ENCODE results near the gene LPP.

The LPP gene

DNA sequence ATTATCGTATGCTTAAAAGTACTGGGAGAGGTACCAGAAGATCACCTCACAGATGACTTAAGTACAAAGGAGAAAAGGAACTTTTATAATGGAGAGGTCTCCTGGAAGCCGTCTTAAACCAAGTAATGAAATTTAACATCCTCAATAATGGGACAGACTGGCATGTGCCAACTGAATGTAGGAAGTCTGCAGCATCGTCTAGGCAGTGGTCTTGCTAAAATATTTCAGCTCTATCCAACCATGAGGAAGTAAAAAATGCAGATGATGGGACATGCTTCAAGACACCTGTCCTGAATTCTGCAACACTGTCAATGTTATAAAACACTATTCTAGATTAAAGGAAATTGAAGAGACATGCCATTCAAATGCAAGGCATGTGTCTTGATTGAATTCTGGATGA, 559.0 kb downstream of the LPP start:
- Histone ChIP-seq H3K27ac (ENCODE audit: low read depth, low read length) (no peak overlapping the region), H3K4me1 (ENCODE audit: control insufficient read depth, insufficient read depth, low read length) (0 out of 2 replicates have a peak, but pooled peaks cover 4% of the 10 kb centered on the region), H3K9me3 (ENCODE audit: control insufficient read depth, insufficient read depth, low read depth, low read length) (no peaks in the 10 kb centered on the region), H3K27me3 (ENCODE audit: control insufficient read depth, insufficient read depth, low read length) (no peaks in the 10 kb centered on the region), H3K36me3 (ENCODE audit: control insufficient read depth, insufficient read depth, low read length) (no peaks in the 10 kb centered on the region), H3K4me3 (ENCODE audit: low read depth, low read length) (no peak overlapping the region), H3K9ac (ENCODE audit: low read length) (no peak overlapping the region)

DNA sequence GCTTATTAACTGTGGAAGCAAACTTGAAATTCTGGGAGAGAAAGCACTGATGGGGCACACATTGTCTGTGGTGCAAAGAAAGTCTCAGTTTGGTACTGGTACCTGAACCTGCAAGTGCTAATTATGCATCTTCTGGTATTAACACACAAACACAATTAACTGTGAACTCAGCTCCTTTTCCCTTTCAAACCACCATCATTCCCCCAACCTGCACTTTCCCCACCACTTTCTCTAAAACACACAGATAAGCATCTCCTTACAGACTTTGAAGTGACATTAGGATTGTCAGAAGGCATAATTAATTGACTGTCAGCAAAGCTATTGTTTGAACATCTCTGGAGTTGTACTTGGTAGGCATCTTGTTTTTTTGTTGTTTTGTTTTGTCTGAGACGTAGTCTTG, 565.6 kb downstream of the LPP start:
- Histone ChIP-seq H3K4me3 (ENCODE audit: low read depth, low read length) (no peak overlapping the region), H3K36me3 (ENCODE audit: control insufficient read depth, insufficient read depth, low read length) (no peaks in the 10 kb centered on the region), H3K27ac (ENCODE audit: low read depth, low read length) (no peak overlapping the region)

DNA sequence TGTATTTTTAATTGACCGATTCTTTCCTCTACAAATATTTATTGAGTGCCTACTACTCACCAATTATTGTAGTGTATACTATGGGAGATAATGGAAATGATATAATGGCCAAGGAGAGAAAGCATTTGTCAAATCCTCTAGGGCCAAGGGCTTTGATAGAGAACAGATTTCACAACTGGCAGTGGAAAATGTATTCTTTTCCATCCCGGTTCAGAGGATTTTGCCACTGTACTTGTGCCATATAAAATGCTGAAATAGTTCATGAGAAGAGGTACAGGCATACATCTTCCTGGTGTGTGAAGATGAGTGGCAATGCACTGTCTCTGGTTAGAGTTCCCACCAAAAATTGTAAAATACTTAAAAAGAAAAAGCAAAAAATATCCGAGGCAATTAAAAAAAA, 566.3 kb downstream of the LPP start:
- Histone ChIP-seq H3K4me1 (ENCODE audit: control insufficient read depth, insufficient read depth, low read length) (0 out of 2 replicates have a peak, but pooled peaks cover 4% of the 10 kb centered on the region), H3K9ac (ENCODE audit: low read length) (no peak overlapping the region), H3K36me3 (ENCODE audit: control insufficient read depth, insufficient read depth, low read length) (no peaks in the 10 kb centered on the region), H3K27me3 (ENCODE audit: control insufficient read depth, insufficient read depth, low read length) (no peaks in the 10 kb centered on the region), H3K4me3 (ENCODE audit: low read depth, low read length) (no peak overlapping the region), H3K27ac (ENCODE audit: low read depth, low read length) (no peak overlapping the region), H3K9me3 (ENCODE audit: control insufficient read depth, insufficient read depth, low read depth, low read length) (no peaks in the 10 kb centered on the region)

More for the DNA sequence above, 565.6 kb downstream of the LPP start:
- 0 out of 2 replicates have a peak, but pooled peaks cover 4% of the 10 kb centered on the region for H3K4me1 ChIP-seq (ENCODE audit: control insufficient read depth, insufficient read depth, low read length)
- H3K9ac ChIP-seq (ENCODE audit: low read length), result no peak overlapping the region
- H3K9me3 ChIP-seq (ENCODE audit: control insufficient read depth, insufficient read depth, low read depth, low read length), result no peaks in the 10 kb centered on the region
- no peaks in the 10 kb centered on the region for H3K27me3 ChIP-seq (ENCODE audit: control insufficient read depth, insufficient read depth, low read length)

DNA sequence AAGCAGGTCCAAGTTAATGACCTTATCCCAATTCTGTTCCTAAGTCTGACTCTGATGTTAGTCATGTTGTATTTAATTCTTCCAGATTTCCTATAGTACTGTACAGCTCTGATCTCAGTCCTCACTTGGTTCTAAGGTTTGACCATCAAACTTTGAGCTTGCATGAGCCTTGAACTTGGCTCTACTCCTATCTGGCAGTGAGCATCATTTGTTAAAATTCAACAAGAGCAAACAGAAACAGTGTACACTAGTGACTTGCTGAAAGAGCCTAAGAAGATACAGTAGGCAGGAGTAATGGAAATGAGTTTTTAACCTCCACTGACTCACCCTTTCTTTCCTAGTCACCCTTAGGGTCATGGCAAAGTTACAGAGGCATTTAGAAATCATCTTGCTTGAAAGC, 566.7 kb downstream of the LPP start:
- Histone ChIP-seq H3K9me3 (ENCODE audit: control insufficient read depth, insufficient read depth, low read depth, low read length) (no peaks in the 10 kb centered on the region), H3K4me3 (ENCODE audit: low read depth, low read length) (no peak overlapping the region), H3K27me3 (ENCODE audit: control insufficient read depth, insufficient read depth, low read length) (no peaks in the 10 kb centered on the region), H3K36me3 (ENCODE audit: control insufficient read depth, insufficient read depth, low read length) (no peaks in the 10 kb centered on the region), H3K9ac (ENCODE audit: low read length) (no peak overlapping the region), H3K4me1 (ENCODE audit: control insufficient read depth, insufficient read depth, low read length) (0 out of 2 replicates have a peak, but pooled peaks cover 4% of the 10 kb centered on the region), H3K27ac (ENCODE audit: low read depth, low read length) (no peak overlapping the region)

GRCh38 chr3:188721312-188721711, 567.4 kb downstream of the LPP start:
- H3K4me1 ChIP-seq (ENCODE audit: control insufficient read depth, insufficient read depth, low read length), result 0 out of 2 replicates have a peak, but pooled peaks cover 4% of the 10 kb centered on the region
- H3K27ac ChIP-seq (ENCODE audit: low read depth, low read length), result no peak overlapping the region
- H3K27me3 ChIP-seq (ENCODE audit: control insufficient read depth, insufficient read depth, low read length), result no peaks in the 10 kb centered on the region
- no peak overlapping the region for H3K4me3 ChIP-seq (ENCODE audit: low read depth, low read length)
- H3K36me3 ChIP-seq (ENCODE audit: control insufficient read depth, insufficient read depth, low read length), result no peaks in the 10 kb centered on the region
- no peak overlapping the region for H3K9ac ChIP-seq (ENCODE audit: low read length)
- H3K9me3 ChIP-seq (ENCODE audit: control insufficient read depth, insufficient read depth, low read depth, low read length), result no peaks in the 10 kb centered on the region

- H3K4me3 ChIP-seq (ENCODE audit: low read depth, low read length), result no peak overlapping the region
- H3K9ac ChIP-seq (ENCODE audit: low read length), result no peak overlapping the region
- no peak overlapping the region for H3K27ac ChIP-seq (ENCODE audit: low read depth, low read length)
- 0 out of 2 replicates have a peak, but pooled peaks cover under 1% of the 10 kb centered on the region for H3K4me1 ChIP-seq (ENCODE audit: control insufficient read depth, insufficient read depth, low read length)
- H3K27me3 ChIP-seq (ENCODE audit: control insufficient read depth, insufficient read depth, low read length), result no peaks in the 10 kb centered on the region
- H3K9me3 ChIP-seq (ENCODE audit: control insufficient read depth, insufficient read depth, low read depth, low read length), result no peaks in the 10 kb centered on the region
- no peaks in the 10 kb centered on the region for H3K36me3 ChIP-seq (ENCODE audit: control insufficient read depth, insufficient read depth, low read length)
Observed at GRCh38 chr3:188721990-188722389, 568.0 kb downstream of the LPP start.

GRCh38 chr3:188722963-188723362, 569.0 kb downstream of the LPP start:
- Histone ChIP-seq H3K9me3 (ENCODE audit: control insufficient read depth, insufficient read depth, low read depth, low read length) (no peaks in the 10 kb centered on the region), H3K4me1 (ENCODE audit: control insufficient read depth, insufficient read depth, low read length) (no peaks in the 10 kb centered on the region), H3K4me3 (ENCODE audit: low read depth, low read length) (no peak overlapping the region), H3K36me3 (ENCODE audit: control insufficient read depth, insufficient read depth, low read length) (no peaks in the 10 kb centered on the region), H3K9ac (ENCODE audit: low read length) (no peak overlapping the region), H3K27ac (ENCODE audit: low read depth, low read length) (no peak overlapping the region), H3K27me3 (ENCODE audit: control insufficient read depth, insufficient read depth, low read length) (no peaks in the 10 kb centered on the region)

GRCh38 chr3:188727052-188727451, 573.1 kb downstream of the LPP start:
- no peaks in the 10 kb centered on the region for H3K4me1 ChIP-seq (ENCODE audit: control insufficient read depth, insufficient read depth, low read length)
- H3K4me3 ChIP-seq (ENCODE audit: low read depth, low read length), result no peak overlapping the region
- no peak overlapping the region for H3K9ac ChIP-seq (ENCODE audit: low read length)
- no peak overlapping the region for H3K27ac ChIP-seq (ENCODE audit: low read depth, low read length)
- H3K36me3 ChIP-seq (ENCODE audit: control insufficient read depth, insufficient read depth, low read length), result no peaks in the 10 kb centered on the region
- H3K27me3 ChIP-seq (ENCODE audit: control insufficient read depth, insufficient read depth, low read length), result no peaks in the 10 kb centered on the region
- H3K9me3 ChIP-seq (ENCODE audit: control insufficient read depth, insufficient read depth, low read depth, low read length), result no peaks in the 10 kb centered on the region

DNA sequence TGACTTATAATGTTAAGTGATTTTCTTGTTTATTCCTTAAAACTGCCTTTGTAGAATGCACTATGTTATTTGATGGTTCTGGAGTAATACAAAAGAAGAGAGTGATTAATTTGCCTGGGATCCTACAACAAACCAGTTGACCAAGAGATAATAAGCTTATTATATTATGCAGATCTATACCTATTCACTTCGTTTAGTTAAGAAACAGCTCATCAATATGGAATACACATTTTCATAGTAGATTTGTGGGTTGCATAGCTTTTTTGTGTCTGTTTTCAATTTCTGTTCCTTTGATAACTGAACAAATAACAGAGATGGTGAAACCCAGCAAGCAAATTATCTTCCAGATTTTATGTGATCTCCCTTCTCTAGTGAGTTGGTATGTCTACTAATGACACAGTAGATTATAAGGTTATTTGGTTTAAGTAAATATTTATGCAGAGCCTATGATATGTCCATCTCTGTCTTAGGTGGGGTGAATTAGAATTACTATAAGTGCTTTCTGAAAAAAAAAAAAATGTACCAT, 574.5 kb downstream of the LPP start:
- H3K4me1 ChIP-seq (ENCODE audit: control insufficient read depth, insufficient read depth, low read length), result no peaks in the 10 kb centered on the region
- H3K27ac ChIP-seq (ENCODE audit: low read depth, low read length), result no peak overlapping the region
- H3K36me3 ChIP-seq (ENCODE audit: control insufficient read depth, insufficient read depth, low read length), result no peaks in the 10 kb centered on the region
- H3K4me3 ChIP-seq (ENCODE audit: low read depth, low read length), result no peak overlapping the region
- no peaks in the 10 kb centered on the region for H3K27me3 ChIP-seq (ENCODE audit: control insufficient read depth, insufficient read depth, low read length)
- H3K9ac ChIP-seq (ENCODE audit: low read length), result no peak overlapping the region
- no peaks in the 10 kb centered on the region for H3K9me3 ChIP-seq (ENCODE audit: control insufficient read depth, insufficient read depth, low read depth, low read length)

- H3K27me3 ChIP-seq (ENCODE audit: control insufficient read depth, insufficient read depth, low read length), result no peaks in the 10 kb centered on the region
- H3K4me1 ChIP-seq (ENCODE audit: control insufficient read depth, insufficient read depth, low read length), result no peaks in the 10 kb centered on the region
- no peak overlapping the region for H3K4me3 ChIP-seq (ENCODE audit: low read depth, low read length)
- H3K36me3 ChIP-seq (ENCODE audit: control insufficient read depth, insufficient read depth, low read length), result no peaks in the 10 kb centered on the region
- no peaks in the 10 kb centered on the region for H3K9me3 ChIP-seq (ENCODE audit: control insufficient read depth, insufficient read depth, low read depth, low read length)
- no peak overlapping the region for H3K9ac ChIP-seq (ENCODE audit: low read length)
- H3K27ac ChIP-seq (ENCODE audit: low read depth, low read length), result no peak overlapping the region
Observed at GRCh38 chr3:188729422-188729821, 575.5 kb downstream of the LPP start.

GRCh38 chr3:188734395-188734794, 580.4 kb downstream of the LPP start:
- Histone ChIP-seq H3K9me3 (ENCODE audit: control insufficient read depth, insufficient read depth, low read depth, low read length) (no peaks in the 10 kb centered on the region), H3K4me3 (ENCODE audit: low read depth, low read length) (no peak overlapping the region), H3K4me1 (ENCODE audit: control insufficient read depth, insufficient read depth, low read length) (no peaks in the 10 kb centered on the region), H3K36me3 (ENCODE audit: control insufficient read depth, insufficient read depth, low read length) (no peaks in the 10 kb centered on the region), H3K27me3 (ENCODE audit: control insufficient read depth, insufficient read depth, low read length) (no peaks in the 10 kb centered on the region), H3K9ac (ENCODE audit: low read length) (no peak overlapping the region), H3K27ac (ENCODE audit: low read depth, low read length) (no peak overlapping the region)

- Histone ChIP-seq H3K27me3 (ENCODE audit: control insufficient read depth, insufficient read depth, low read length) (no peaks in the 10 kb centered on the region), H3K9ac (ENCODE audit: low read length) (no peak overlapping the region), H3K4me1 (ENCODE audit: control insufficient read depth, insufficient read depth, low read length) (no peaks in the 10 kb centered on the region), H3K36me3 (ENCODE audit: control insufficient read depth, insufficient read depth, low read length) (no peaks in the 10 kb centered on the region), H3K9me3 (ENCODE audit: control insufficient read depth, insufficient read depth, low read depth, low read length) (no peaks in the 10 kb centered on the region), H3K27ac (ENCODE audit: low read depth, low read length) (no peak overlapping the region), H3K4me3 (ENCODE audit: low read depth, low read length) (no peak overlapping the region)
Observed at GRCh38 chr3:188739511-188739910, 585.6 kb downstream of the LPP start.
